GM06990 (cell line): ENCODE measurements around the gene TENM4.

ENCODE experiments used
- DNase-seq: peaks from one replicate; pipeline ENCODE4 v3.0.0-alpha.2; 2011; ENCODE audit not compliant: insufficient read length; ENCODE audit errors: extremely low read depth
- H3K27me3 ChIP-seq: replicated peaks from 2 replicates; pipeline ENCODE4 v1.6.0; 2011; ENCODE audit warnings: low read length; ENCODE audit not compliant: control insufficient read depth, insufficient read depth
- H3K36me3 ChIP-seq: 2 replicates; pipeline ENCODE4 v1.5.1; 2011; ENCODE audit warnings: low read length; ENCODE audit not compliant: control insufficient read depth, insufficient read depth
- H3K4me3 ChIP-seq: replicated peaks from 2 replicates; pipeline ENCODE4 v1.5.1; 2011; ENCODE audit warnings: low read depth, mild to moderate bottlenecking, control low read depth, low read length
- TF ChIP-seq, protein P1 (sequence below): IDR thresholded peaks from 2 replicates; pipeline ENCODE4 v1.5.1; 2011; ENCODE audit warnings: low read length, control low read depth, mild to moderate bottlenecking, inconsistent platforms; ENCODE audit not compliant: insufficient read depth, poor library complexity, severe bottlenecking

The TENM4 gene

DNA sequence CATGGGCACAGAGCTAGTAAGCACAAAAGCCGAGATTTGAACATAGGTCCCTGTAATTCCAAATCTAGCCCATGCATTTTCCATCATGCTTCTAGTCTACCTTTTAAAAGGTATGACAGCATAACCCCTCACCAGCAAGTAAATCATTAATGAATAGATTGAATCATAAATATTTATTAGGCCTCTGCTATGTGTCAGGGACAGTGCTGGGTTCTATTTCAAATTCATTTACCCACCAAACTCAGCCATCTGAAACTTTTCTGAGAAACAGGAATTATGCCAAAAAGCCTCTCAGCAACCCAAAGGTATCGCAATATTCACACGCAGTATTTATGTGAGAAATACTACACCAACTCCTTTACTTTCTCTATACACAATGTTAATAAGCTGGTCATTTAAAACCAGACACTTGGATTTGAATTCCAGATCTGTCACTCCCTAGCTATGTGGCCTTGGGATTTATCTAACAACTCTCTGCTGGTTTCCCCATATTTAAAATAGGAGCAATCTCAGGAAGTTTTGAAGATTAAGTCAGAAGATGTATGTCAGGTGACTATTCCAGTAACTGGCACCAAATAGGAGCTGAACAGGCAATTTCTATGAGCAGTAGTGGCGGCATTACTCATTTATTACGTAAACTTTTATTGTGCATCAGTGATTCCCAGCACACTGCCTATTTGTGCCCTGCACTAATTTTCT is 191.4 kb downstream of the TENM4 start:
- Histone ChIP-seq H3K27me3 (no peaks in the 10 kb centered on the region), H3K36me3 (no peaks in the 10 kb centered on the region), H3K4me3 (no peak overlapping the region)
- TF ChIP-seq, protein P1, sequence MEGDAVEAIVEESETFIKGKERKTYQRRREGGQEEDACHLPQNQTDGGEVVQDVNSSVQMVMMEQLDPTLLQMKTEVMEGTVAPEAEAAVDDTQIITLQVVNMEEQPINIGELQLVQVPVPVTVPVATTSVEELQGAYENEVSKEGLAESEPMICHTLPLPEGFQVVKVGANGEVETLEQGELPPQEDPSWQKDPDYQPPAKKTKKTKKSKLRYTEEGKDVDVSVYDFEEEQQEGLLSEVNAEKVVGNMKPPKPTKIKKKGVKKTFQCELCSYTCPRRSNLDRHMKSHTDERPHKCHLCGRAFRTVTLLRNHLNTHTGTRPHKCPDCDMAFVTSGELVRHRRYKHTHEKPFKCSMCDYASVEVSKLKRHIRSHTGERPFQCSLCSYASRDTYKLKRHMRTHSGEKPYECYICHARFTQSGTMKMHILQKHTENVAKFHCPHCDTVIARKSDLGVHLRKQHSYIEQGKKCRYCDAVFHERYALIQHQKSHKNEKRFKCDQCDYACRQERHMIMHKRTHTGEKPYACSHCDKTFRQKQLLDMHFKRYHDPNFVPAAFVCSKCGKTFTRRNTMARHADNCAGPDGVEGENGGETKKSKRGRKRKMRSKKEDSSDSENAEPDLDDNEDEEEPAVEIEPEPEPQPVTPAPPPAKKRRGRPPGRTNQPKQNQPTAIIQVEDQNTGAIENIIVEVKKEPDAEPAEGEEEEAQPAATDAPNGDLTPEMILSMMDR: no peak
- no peak for DNase-seq

DNA sequence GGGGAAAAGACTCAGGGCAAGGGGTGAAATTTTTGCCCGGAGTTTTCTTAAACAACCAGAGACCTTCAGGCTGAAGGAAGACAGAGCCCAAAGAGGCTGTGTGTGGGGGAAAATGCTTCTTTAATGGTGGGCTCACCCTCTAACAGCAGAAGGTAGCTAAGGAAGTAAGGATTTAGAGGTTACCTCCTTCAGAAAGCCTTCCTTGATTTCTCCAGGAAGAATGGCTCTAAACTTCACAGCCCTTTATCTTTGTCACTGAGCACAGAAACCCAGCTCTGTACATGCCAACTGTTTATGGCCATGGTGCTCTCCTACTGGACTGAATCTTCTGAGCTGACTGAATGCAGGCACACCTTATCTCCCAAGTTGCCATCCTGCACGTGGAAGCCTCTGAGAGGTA is 196.0 kb downstream of the TENM4 start:
- no peaks in the 10 kb centered on the region; the same call in none of the 2 replicates for H3K27me3 ChIP-seq
- TF ChIP-seq, protein P1: no peak
- DNase-seq: no peak
- H3K36me3 ChIP-seq: no peaks in the 10 kb centered on the region
- H3K4me3 ChIP-seq: no peak overlapping the region

DNA sequence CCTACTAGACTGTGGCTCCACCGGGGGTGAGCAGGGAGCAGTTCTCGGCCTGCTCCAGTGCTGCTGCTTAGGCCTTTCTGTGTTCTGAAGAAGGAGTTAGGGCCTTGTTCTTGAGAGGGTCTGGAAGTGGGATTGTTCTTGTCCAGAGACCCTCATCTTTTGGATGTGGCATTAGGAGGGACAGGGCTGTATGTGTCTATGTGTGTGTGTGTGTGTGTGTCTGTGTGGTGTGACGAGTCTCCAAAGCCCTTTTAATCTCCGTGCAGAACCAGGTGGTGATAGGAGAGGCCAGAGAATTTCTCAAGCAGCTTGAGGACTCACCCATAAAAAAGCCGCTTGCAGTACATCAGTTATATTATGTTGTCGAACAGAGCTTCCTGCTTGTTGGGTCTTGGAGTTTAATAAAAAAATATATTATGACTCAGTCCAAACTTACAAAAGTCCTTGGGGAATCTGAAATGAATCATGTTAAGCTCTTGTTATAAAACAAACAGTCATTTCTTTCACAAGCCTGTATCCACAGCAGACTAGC is 196.5 kb downstream of the TENM4 start:
- no peak for DNase-seq
- no peaks in the 10 kb centered on the region for H3K36me3 ChIP-seq
- H3K4me3 ChIP-seq: no peak overlapping the region
- TF ChIP-seq, protein P1: no peak
- no peaks in the 10 kb centered on the region; the same call in none of the 2 replicates for H3K27me3 ChIP-seq

DNA sequence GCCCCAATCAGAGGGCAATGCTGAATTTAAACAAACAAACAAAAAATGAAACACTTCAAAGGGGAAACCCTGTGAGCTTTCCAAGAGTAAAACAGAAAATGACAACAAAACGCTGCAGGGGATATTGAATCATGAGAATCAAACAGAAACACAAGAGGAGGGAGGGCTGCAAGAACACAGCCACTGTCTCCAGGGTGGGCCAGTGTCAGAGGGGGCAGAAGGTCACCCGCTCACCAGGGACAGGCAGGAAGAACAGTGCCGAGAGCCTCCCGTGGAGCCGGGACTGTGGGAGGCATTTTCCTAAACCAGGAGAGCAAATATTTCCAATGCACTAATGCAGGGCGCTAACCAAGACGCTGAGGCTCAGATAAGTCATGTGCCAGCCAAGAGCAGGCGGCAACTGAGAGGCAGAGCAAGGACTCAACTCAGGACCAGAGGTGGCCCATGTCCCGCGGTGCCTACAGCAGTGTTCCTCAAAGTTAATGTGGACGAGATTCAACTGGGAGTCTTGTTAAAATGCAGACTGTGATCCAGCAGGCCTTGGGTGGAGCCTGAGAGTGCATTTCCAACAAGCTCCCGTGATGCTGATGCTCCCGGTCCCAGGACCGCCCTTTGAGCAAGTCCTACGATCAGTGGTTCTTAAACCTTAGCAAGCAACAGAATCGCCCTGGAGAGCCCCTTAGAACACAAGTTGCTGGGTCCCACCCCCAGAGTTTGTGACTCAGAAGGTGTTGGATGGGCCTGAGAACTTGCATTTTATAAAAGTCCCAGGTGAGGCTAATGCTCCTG is 197.2 kb downstream of the TENM4 start:
- TF ChIP-seq, protein P1: no peak
- Histone ChIP-seq H3K27me3 (no peaks in the 10 kb centered on the region; the same call in none of the 2 replicates), H3K4me3 (no peak overlapping the region), H3K36me3 (no peaks in the 10 kb centered on the region)
- no peak for DNase-seq

DNA sequence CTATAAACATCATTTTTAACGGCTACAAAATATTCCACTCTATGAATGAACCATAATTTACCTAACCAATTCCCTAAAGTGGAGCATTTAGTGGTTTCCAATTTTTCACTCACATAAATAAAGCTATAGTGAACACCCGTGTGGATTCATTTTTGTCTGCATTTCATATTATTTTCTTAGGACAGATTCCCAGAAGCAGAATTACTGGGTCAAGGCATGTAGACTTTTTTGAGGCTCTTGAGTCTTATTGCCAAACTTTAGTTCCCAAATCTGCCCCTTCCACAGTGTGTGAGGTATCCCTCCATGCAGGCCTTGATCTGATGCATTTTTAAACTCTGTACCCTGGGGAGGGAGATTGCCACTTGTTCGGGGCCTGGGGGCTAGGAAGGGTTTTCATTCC is 198.2 kb downstream of the TENM4 start:
- no peak overlapping the region for H3K4me3 ChIP-seq
- TF ChIP-seq, protein P1: no peak
- H3K27me3 ChIP-seq: no peaks in the 10 kb centered on the region; the same call in none of the 2 replicates
- DNase-seq: no peak
- H3K36me3 ChIP-seq: no peaks in the 10 kb centered on the region
